HL-60 (cell line): ENCODE data around the gene RANBP6.

ENCODE experiments used
- microRNA-seq: library from miRNA; unstranded; fragments of <30 nt; microRNA quantifications from one replicate; pipeline ENCODE4, GENCODE V29; 2018

RANBP6 gene

Small RNA genes within 50 kb of the gene (microRNA-seq; reads per million reads assigned to microRNA genes)
- 0.90 reads per million for gene MIR4665
